NCI-H1092 treated with DMSO at 0.1 percent for 48 hours (cell line): Measurements from ENCODE around the gene AKR7A2.
"Not testable (repeated sequence)": the region's sequence is repeated elsewhere in the genome, so short reads cannot be mapped to it uniquely, and the experiment has no call there.

Experiments
- DNase-seq: peaks from one replicate; lab custom pipeline; 2025; lab: John Stamatoyannopoulos, UW

The AKR7A2 gene

DNA sequence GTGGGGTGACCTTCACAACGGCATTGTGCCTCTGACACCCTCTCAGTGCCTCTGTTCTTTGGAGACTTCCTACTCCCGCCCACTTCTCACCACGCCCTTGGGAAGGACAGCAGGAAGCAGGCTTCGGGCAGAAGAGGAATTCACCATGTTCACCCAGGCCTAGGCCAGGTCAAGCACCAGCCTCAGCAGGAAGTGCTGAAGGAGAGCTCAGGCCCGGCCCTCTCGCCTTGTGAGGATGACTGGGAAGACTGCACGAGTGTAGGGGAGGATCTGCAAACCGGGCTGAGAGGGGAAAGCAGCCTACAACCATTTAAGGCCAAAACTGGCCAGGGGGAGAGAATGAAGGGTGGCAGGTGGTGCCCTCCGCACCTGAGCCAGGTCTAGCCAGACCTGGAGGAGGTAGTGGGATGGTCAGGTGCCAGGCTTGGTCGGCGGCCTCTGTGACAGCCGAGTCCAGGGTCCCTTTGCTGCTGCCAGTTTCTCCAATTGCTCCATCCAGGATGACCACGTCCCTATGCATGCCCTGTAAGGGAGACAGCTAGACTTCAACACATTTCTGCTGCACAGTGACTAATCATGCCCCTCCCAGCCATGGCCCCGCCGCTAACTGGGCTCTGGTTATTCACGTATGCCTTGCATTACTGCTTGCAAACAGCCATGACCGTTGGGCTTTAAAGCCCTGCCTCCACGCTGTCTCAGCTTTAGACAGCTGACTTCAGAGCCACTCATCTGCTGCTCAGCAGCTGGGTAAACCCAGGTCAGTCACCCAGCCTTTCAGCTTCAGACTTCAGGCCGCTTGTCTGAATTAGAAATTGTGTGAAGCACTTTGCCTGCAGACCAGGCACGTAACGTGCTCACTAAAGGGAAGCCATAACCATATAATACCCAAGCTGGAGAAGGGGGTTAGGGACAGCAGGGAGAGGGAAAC is 51.5 kb downstream of the AKR7A2 start:
- peak; percentile 41 for DNase-seq

DNA sequence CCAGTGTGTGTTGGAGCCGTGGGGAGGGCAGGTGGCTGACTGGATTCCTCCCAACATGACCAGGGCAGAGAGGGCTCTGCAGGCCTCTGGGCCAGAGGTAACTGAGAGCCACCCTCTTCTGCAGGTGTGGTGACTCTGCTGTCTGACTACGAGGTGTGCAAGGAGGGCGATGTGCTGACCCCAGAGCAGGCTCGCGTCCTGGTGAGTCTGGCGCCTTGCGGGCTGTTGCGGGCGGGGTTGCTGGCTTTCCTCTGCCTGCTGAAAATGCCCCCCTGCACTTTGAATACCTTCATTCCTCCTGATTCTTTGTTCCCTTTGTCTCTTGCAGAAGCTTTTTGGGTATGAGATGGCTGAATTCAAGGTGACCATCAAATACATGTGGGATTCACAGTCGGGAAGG is 53.6 kb downstream of the AKR7A2 start:
- DNase-seq = no peak

DNA sequence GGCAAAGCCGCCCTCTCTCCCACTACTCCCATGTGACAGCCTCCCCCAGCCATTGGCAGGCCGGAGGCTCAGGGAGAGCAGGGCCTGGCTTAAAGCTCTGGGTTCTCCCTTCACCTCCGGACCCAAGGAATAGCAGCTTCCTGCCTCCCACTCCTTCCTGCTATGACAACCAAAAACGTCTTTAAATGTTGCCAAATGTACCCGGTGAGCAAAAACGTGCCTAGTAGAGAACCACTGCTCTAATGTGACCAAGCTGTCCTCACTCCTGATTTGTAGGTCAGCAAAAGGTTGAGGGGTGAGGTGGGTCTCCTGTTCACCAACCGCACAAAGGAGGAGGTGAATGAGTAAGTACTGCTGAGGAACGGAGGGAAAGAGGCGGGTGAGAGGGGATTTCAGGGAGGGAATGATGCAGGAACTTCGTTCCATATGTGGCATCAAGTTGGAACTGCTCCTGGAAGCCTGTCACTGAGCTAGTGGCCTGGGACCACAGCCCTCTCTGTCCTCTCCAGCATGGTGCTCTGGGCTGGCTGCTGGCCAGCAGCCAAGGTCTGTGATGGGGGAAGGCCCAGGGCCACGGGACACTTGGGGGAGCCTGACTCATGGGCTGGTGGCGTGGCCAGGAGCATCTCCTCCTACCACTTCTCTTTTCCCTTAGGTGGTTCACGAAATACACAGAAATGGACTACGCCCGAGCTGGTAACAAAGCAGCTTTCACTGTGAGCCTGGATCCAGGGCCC is 54.6 kb downstream of the AKR7A2 start:
- no peak for DNase-seq

DNA sequence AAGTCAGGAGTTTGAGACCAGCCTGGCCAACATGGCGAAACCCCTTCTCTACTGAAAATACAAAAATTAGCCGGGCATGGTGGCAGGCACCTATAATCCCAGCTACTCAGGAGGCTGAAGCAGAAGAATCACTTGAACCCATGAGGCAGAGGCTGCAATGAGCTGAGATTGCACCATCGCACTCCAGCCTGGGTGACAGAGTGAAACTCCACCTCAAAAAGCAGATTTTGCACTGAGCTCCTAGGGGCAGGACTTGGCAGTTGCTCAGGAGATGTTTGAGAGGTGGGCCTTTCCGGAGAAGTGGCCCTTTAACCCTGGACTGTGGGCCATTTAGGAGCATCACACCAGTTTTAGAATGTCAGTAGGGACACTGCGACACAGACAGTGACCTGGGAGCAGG is 55.6 kb downstream of the AKR7A2 start:
- DNase-seq = not testable (repeated sequence)

DNA sequence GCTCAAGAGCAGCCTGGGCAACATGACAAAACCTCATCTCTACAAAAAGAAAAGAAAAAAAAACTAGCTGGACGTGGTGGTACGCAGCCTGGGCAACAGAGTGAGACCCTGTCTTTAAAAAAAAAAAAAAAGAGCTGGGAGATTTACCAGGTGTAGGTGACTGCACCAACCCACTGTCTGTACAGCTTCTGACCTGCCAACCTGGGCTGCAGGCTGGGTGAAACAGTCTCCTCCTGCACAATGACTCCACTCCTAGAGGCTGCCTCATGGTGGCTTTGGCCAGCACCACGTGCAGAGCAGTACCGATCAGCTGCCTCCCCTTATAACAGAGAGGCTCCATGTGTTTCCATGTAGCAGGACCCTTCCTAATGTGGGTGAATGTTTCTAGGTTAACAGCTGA is 56.7 kb downstream of the AKR7A2 start:
- DNase-seq = no peak

DNA sequence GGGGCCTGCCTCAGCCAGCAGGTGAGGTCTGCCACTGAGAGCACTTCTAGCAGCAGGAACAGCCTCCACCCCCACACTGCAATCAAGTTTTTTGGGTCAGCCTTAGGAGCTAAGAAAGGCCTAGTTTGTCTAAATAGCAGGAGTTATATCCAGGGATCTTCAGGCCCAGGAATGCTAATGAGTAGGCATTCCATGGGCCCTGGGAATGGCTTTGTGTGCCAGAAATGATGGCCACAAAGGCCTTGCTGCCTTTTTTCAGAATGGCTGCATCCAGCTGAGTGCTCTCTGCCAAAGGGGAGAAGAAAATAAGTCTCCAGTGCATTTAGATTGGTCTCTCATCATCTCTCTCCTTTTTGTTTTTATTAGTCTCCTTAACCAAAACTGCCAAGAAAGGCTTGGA is 57.5 kb downstream of the AKR7A2 start:
- no peak for DNase-seq
